GM12878 (cell line): ENCODE measurements around the gene RBM26. TPM values are rescaled to one million over a fixed set of nuclear protein-coding genes. Genes with fewer than 3 reads are reported as not detected.

Source experiments
- ATAC-seq: fragments of 200-7000 bp; cut with Tn5 transposase; 3 replicates; pipeline ENCODE4 v1.9.1; 2020; ENCODE audit warnings: mild to moderate bottlenecking, moderate library complexity
- BruUV-seq: library from RNA; stranded (reverse); fragments of 400-500 nt; replicated peaks from 2 replicates; lab custom pipeline; 2021; lab: Mats Ljungman, UMichigan
- CTCF ChIA-PET: fragments of 300-600 bp; sonication (Branson Sonifier 250); formaldehyde crosslinking; extraction: SDS; loops from one replicate; lab custom pipeline; 2021; ENCODE audit warnings: inconsistent platforms; lab: Yijun Ruan, JAX
- POLR2A ChIA-PET: fragments of 350-600 bp; formaldehyde crosslinking; extraction: SDS; loops from one replicate; lab custom pipeline; 2021; ENCODE audit warnings: inconsistent platforms; lab: Charles Lee
- RAD21 ChIA-PET: fragments of 300-600 bp; sonication (Branson Sonifier 250); formaldehyde crosslinking; loops from one replicate; lab custom pipeline; 2023; ENCODE audit warnings: antibody characterized with exemption; ENCODE audit not compliant: unreplicated experiment; lab: Charles Lee
- SMC1A ChIA-PET: fragments of 300-600 bp; sonication (Branson Sonifier 250); formaldehyde crosslinking; loops from one replicate; lab custom pipeline; 2023; ENCODE audit not compliant: unreplicated experiment, uncharacterized antibody; lab: Charles Lee
- DNase-seq: peaks from one replicate; pipeline ENCODE4 v3.0.0-alpha.2; 2011; ENCODE audit warnings: low read depth, low spot score
- FAIRE-seq: peaks from 3 replicates; lab custom pipeline; 2011; peaks lifted over from hg19 to GRCh38; lab: Jason Lieb, UNC
- H2AFZ ChIP-seq: 2 replicates; pipeline ENCODE4 v1.6.0; 2011; ENCODE audit warnings: low read depth, low read length, control low read depth; ENCODE audit not compliant: control insufficient read depth
- H3K27ac ChIP-seq: 2 replicates; pipeline ENCODE4 v1.5.1; 2011; ENCODE audit warnings: control low read depth; ENCODE audit not compliant: control insufficient read depth, insufficient read depth
- H3K27me3 ChIP-seq, 2 experiments: replicated peaks in 1 of 2; 2 replicates each; pipeline versions ENCODE4 v1.6.0 to v1.6.1; 2011; ENCODE audit warnings: low read length in 1 of 2; ENCODE audit not compliant: control insufficient read depth in 2 of 2, insufficient read depth in 2 of 2
- H3K36me3 ChIP-seq, 2 experiments: 2 replicates each; pipeline ENCODE4 v1.5.1; 2011; ENCODE audit warnings: low read length in 1 of 2; ENCODE audit not compliant: control insufficient read depth in 2 of 2, insufficient read depth in 2 of 2
- H3K4me1 ChIP-seq: 2 replicates; pipeline ENCODE4 v1.6.1; 2011; ENCODE audit warnings: mild to moderate bottlenecking, low read length, moderate library complexity, mixed read lengths; ENCODE audit not compliant: control insufficient read depth, insufficient read depth
- H3K4me2 ChIP-seq: 2 replicates; pipeline ENCODE4 v1.6.0; 2011; ENCODE audit warnings: control low read depth; ENCODE audit not compliant: control insufficient read depth, insufficient read depth
- H3K4me3 ChIP-seq: fragments of 200-600 bp; sonication (generic); 2 replicates; pipeline ENCODE4 v1.5.1; 2016
- H3K79me2 ChIP-seq: 2 replicates; pipeline ENCODE4 v1.6.0; 2011; ENCODE audit warnings: low read length; ENCODE audit not compliant: control insufficient read depth, insufficient read depth
- H3K9ac ChIP-seq: 2 replicates; pipeline ENCODE4 v1.8.0; 2011; ENCODE audit warnings: low read length, control low read depth, mixed read lengths; ENCODE audit not compliant: control insufficient read depth, insufficient read depth
- H3K9me3 ChIP-seq: replicated peaks from 3 replicates; pipeline ENCODE4 v1.5.1; 2011; ENCODE audit warnings: mild to moderate bottlenecking, low read length; ENCODE audit not compliant: control insufficient read depth, insufficient read depth
- H4K20me1 ChIP-seq: 2 replicates; pipeline ENCODE4 v1.6.0; 2011; ENCODE audit not compliant: control insufficient read depth, insufficient read depth
- CBX3 ChIP-seq: fragments of 200-600 bp; sonication (generic); IDR thresholded peaks from 2 replicates; pipeline ENCODE4 v1.6.1; 2016; ENCODE audit warnings: low read depth, borderline replicate concordance
- CTCF ChIP-seq, 3 experiments: IDR thresholded peaks in 2 of 3; conservative IDR thresholded peaks in 1 of 3; 2 replicates each; pipeline ENCODE4 v1.5.1; 2011; ENCODE audit warnings: low read depth in 3 of 3, low read length in 3 of 3, mild to moderate bottlenecking in 3 of 3, control low read depth in 2 of 3, moderate library complexity in 2 of 3, inconsistent platforms in 1 of 3, mixed read lengths in 1 of 3; ENCODE audit not compliant: control insufficient read depth in 2 of 3, insufficient read depth in 1 of 3; ENCODE audit errors: extremely low read depth in 1 of 3
- E2F8 ChIP-seq: fragments of 450-650 bp; IDR thresholded peaks from 2 replicates; pipeline ENCODE4 v1.6.1; 2018; ENCODE audit warnings: mild to moderate bottlenecking, low read depth, moderate library complexity; ENCODE audit not compliant: partially characterized antibody
- HDAC2 ChIP-seq: fragments of 200-600 bp; sonication (generic); IDR thresholded peaks from 2 replicates; pipeline ENCODE4 v1.6.1; 2017
- IRF5 ChIP-seq: fragments of 450-650 bp; IDR thresholded peaks from 2 replicates; pipeline ENCODE4 v1.6.1; 2017; ENCODE audit warnings: borderline replicate concordance
- JUND ChIP-seq: IDR thresholded peaks from 2 replicates; pipeline ENCODE4 v1.6.1; 2012; ENCODE audit warnings: low read depth, mild to moderate bottlenecking, low read length, improper control_type of control experiment, moderate library complexity
- KAT2A ChIP-seq: conservative IDR thresholded peaks from 2 replicates; pipeline ENCODE4 v1.6.1; 2011; ENCODE audit warnings: low read depth, low read length; ENCODE audit not compliant: control insufficient read depth
- MEF2A ChIP-seq: IDR thresholded peaks from 2 replicates; pipeline ENCODE4 v1.6.1; 2011; ENCODE audit warnings: low read depth, mild to moderate bottlenecking, low read length, moderate library complexity; ENCODE audit not compliant: insufficient read depth
- MEF2B ChIP-seq: fragments of 450-650 bp; IDR thresholded peaks from 2 replicates; pipeline ENCODE4 v1.6.1; 2018; ENCODE audit warnings: mild to moderate bottlenecking, moderate library complexity; ENCODE audit not compliant: partially characterized antibody, poor library complexity, severe bottlenecking
- POLR2AphosphoS5 ChIP-seq: IDR thresholded peaks from 2 replicates; pipeline ENCODE4 v1.6.1; 2011; ENCODE audit warnings: mild to moderate bottlenecking, low read length, inconsistent platforms
- POU2F2 ChIP-seq: IDR thresholded peaks from 3 replicates; pipeline ENCODE4 v1.6.1; 2011; ENCODE audit warnings: low read depth, mild to moderate bottlenecking, low read length, borderline replicate concordance
- SMAD1 ChIP-seq: fragments of 450-650 bp; IDR thresholded peaks from 2 replicates; pipeline ENCODE4 v1.6.1; 2018; ENCODE audit warnings: mild to moderate bottlenecking, low read depth; ENCODE audit not compliant: partially characterized antibody
- SREBF2 ChIP-seq: IDR thresholded peaks from 2 replicates; pipeline ENCODE4 v1.6.1; 2012; ENCODE audit warnings: mild to moderate bottlenecking, low read length
- YY1 ChIP-seq: IDR thresholded peaks from 2 replicates; pipeline ENCODE4 v1.6.1; 2011; ENCODE audit warnings: low read depth, mild to moderate bottlenecking, low read length
- ZBTB4 ChIP-seq: fragments of 450-650 bp; formaldehyde crosslinking; IDR thresholded peaks from 2 replicates; pipeline ENCODE4 v1.4.0; 2022; ENCODE audit warnings: mild to moderate bottlenecking, moderate library complexity
- WGBS: methylation state at CpG from one replicate; pipeline ENCODE4 v1.1.6; 2016; ENCODE audit warnings: low lambda C conversion rate; ENCODE audit not compliant: insufficient replicate concordance, insufficient coverage; ENCODE audit errors: missing lambda C conversion rate; 5-methylcytosine and 5-hydroxymethylcytosine counted together
- in situ Hi-C: fragments of 300-500 bp; cut with MboI; formaldehyde crosslinking; loops from 9 replicates; pipeline ENCODE4 v1.14.3; 2018; ENCODE audit warnings: mixed read lengths
- intact Hi-C: fragments of 100-400 bp; cut with micrococcal nuclease; formaldehyde crosslinking; loops from one replicate; pipeline ENCODE4 v1.14.2; 2022; ENCODE audit not compliant: unreplicated experiment
- polyA plus RNA-seq, 11 experiments: library from polyadenylated mRNA; depleted of rRNA in 4 of 11; unstranded in 6 of 11; stranded (reverse) in 5 of 11; fragments of >200 nt; fragmentation: Nextera tagmentation in 4 of 11; fragmentation: Illumina TruSeq in 1 of 11; extraction: Ambion mirVana in 4 of 11; extraction: Trizol in 1 of 11; gene quantifications; 1 replicate in 1 of 11; 2 replicates in 10 of 11; pipeline versions ENCODE4 v1.2.1 to v1.2.3, GENCODE V29; 2011 to 2016; ENCODE audit warnings: inconsistent platforms in 2 of 11, missing spikeins in 2 of 11, low read depth in 1 of 11
- total RNA-seq, 4 experiments: library from RNA; depleted of rRNA in 3 of 4; stranded (reverse); fragments of >200 nt in 3 of 4; fragmentation: Illumina TruSeq in 1 of 4; extraction: Trizol in 1 of 4; gene quantifications; 2 replicates each; pipeline versions ENCODE4 v1.2.1 to v1.2.3, GENCODE V29; 2013 to 2021

RBM26 gene
- total and polyA plus RNA-seq, 10 of the 15 experiments (the other 5 are each of a cell fraction or from before 2014, with no cell fraction given) = 17.6 to 71.3 (median 38.9) TPM

GRCh38 chr13:79423340-79423739, 17.3 kb upstream of the RBM26 start:
- POLR2A ChIA-PET = interaction anchor here (1.1 to 1.7 kb wide), 3 partner anchors 17 to 119 kb away, joined by 3 to 6 read pairs (median 4); partner anchors contain the start of gene RBM26
- no peaks in the 10 kb centered on the region for H3K4me1 ChIP-seq
- CTCF ChIA-PET = interaction anchor here (1.0 to 13.6 kb wide), 39 partner anchors 9 to 352 kb away, joined by 3 to 564 read pairs (median 9); partner anchors contain the start of genes NDFIP2 and RBM26
- TF ChIP-seq E2F8 = no peak
- TF ChIP-seq CTCF (IDR thresholded peaks at IDR 0.05 in 2 of 3, conservative IDR thresholded peaks at IDR 0.05 in 1 of 3; ENCODE audit: control insufficient read depth in 2 of 3, extremely low read depth in 1 of 3, insufficient read depth in 1 of 3, low read depth in 3 of 3, low read length in 3 of 3) = no peak
- no peak for TF ChIP-seq HDAC2
- no peak for TF ChIP-seq POLR2AphosphoS5
- no peak for TF ChIP-seq IRF5
- no peak for TF ChIP-seq MEF2B
- no peak for TF ChIP-seq JUND
- TF ChIP-seq CBX3 = no peak
- no peak for TF ChIP-seq SREBF2
- no peak for TF ChIP-seq MEF2A
- no peak for TF ChIP-seq ZBTB4
- TF ChIP-seq YY1 = no peak
- no peak for TF ChIP-seq SMAD1
- no peak for TF ChIP-seq POU2F2
- no peak for TF ChIP-seq KAT2A

More at GRCh38 chr13:79423340-79423739, 17.3 kb upstream of the RBM26 start:
- Histone ChIP-seq H3K36me3 (no peaks in the 10 kb centered on the region), H3K4me3 (no peak overlapping the region), H3K9ac (no peak overlapping the region), H3K27me3 (no peaks in the 10 kb centered on the region), H3K27ac (no peak overlapping the region), H3K79me2 (no peaks in the 10 kb centered on the region), H3K9me3 (no peaks in the 10 kb centered on the region), H3K4me2 (no peak overlapping the region), H4K20me1 (no peaks in the 10 kb centered on the region), H2AFZ (no peak overlapping the region)
- in situ Hi-C loops (no loop called here), intact Hi-C loops (no loop called here)
- ChIA-PET SMC1A (interaction anchor here (0.7 to 10.1 kb wide), 31 partner anchors 8 to 716 kb away, joined by 3 to 427 read pairs (median 10); partner anchors contain the start of genes NDFIP2 and RBM26), RAD21 (interaction anchor here (0.8 to 8.0 kb wide), 23 partner anchors 9 to 1627 kb away, joined by 3 to 435 read pairs (median 8); partner anchors contain the start of gene NDFIP2)
- FAIRE-seq = no peak
- 73% methylated on average over 4 of the region's 4 CpGs for WGBS
- BruUV-seq = no TSS peak
- no peak for DNase-seq
- no peak for ATAC-seq
